ENCODE results near the gene ZMAT5. TPM values are rescaled to one million over a fixed set of nuclear protein-coding genes. Genes with fewer than 3 reads are reported as not detected.

ZMAT5 gene
- total RNA-seq, 1 experiment from 2014 or later: 24.2 TPM

DNA sequence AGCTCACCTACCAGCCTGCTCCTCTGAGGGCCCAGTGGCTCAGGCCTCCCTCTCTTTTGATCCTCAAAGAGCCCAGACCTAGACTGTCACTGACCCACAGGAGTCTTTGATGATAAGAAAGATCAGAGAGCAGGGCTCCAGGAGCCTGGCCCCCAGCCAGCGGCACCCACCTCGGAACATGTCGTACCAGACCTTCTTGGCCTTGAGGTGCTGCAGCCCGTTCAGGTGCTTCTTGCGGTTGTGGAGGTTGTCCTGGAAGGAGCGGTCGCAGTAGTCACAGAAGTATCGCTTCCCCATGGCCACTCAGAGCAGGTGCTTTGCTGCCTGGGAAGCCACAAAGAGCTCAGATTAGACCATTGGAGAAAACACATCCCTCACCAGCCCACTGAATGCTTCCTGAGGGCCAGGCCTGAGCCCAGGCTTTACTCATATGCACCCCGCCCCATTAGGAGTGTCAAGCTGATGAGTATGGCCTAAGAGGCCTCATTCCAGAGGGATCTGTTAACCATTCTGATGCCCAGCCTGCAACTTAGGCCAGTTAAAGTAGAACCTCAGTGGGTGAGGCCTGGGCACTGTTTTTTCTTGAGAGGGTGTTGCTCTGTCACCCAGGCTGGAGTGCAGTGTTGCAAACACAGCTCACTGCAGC lies 18.4 kb downstream of the ZMAT5 start:
- POLR2A ChIA-PET (ENCODE audit: unreplicated experiment): no interaction called here
- H3K9ac ChIP-seq (ENCODE audit: low read length): no peak overlapping the region
- no peak overlapping the region for H3K27ac ChIP-seq (ENCODE audit: low read length)
- no peaks in the 10 kb centered on the region for H3K79me2 ChIP-seq (ENCODE audit: low read length)
- no peak overlapping the region for H3K4me2 ChIP-seq (ENCODE audit: low read length)
- DNase-seq (no peak), ATAC-seq (no peak)
- CTCF ChIA-PET: no interaction called here
- no peaks in the 10 kb centered on the region for H3K4me1 ChIP-seq (ENCODE audit: insufficient read depth, low read length)
- H3K27me3 ChIP-seq (ENCODE audit: low read length): no peaks in the 10 kb centered on the region
- no peak overlapping the region for H3K4me3 ChIP-seq (ENCODE audit: low read length)
- no TSS peak for BruUV-seq (replicated peaks)
- no peak overlapping the region for H2AFZ ChIP-seq (ENCODE audit: low read length)
- intact Hi-C loops (cut with micrococcal nuclease): no loop called here
- TF ChIP-seq, protein P1, sequence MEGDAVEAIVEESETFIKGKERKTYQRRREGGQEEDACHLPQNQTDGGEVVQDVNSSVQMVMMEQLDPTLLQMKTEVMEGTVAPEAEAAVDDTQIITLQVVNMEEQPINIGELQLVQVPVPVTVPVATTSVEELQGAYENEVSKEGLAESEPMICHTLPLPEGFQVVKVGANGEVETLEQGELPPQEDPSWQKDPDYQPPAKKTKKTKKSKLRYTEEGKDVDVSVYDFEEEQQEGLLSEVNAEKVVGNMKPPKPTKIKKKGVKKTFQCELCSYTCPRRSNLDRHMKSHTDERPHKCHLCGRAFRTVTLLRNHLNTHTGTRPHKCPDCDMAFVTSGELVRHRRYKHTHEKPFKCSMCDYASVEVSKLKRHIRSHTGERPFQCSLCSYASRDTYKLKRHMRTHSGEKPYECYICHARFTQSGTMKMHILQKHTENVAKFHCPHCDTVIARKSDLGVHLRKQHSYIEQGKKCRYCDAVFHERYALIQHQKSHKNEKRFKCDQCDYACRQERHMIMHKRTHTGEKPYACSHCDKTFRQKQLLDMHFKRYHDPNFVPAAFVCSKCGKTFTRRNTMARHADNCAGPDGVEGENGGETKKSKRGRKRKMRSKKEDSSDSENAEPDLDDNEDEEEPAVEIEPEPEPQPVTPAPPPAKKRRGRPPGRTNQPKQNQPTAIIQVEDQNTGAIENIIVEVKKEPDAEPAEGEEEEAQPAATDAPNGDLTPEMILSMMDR (conservative IDR thresholded peaks at IDR 0.05; ENCODE audit: low read depth, low read length): no peak
- TF ChIP-seq EZH2 (IDR thresholded peaks at IDR 0.05; ENCODE audit: low read length, unreplicated experiment) (no peak), EZH2phosphoT487 (IDR thresholded peaks at IDR 0.05; ENCODE audit: borderline replicate concordance, low read length) (no peak)
- no peaks in the 10 kb centered on the region for H4K20me1 ChIP-seq (ENCODE audit: low read length)
- H3K36me3 ChIP-seq (ENCODE audit: low read depth, low read length): no peaks in the 10 kb centered on the region
- no peaks in the 10 kb centered on the region for H3K9me2 ChIP-seq (replicated peaks; ENCODE audit: low read length)
- no peaks in the 10 kb centered on the region for H3F3A ChIP-seq (ENCODE audit: low read length, unreplicated experiment)
- no peaks in the 10 kb centered on the region for H3K9me3 ChIP-seq (ENCODE audit: low read length)

DNA sequence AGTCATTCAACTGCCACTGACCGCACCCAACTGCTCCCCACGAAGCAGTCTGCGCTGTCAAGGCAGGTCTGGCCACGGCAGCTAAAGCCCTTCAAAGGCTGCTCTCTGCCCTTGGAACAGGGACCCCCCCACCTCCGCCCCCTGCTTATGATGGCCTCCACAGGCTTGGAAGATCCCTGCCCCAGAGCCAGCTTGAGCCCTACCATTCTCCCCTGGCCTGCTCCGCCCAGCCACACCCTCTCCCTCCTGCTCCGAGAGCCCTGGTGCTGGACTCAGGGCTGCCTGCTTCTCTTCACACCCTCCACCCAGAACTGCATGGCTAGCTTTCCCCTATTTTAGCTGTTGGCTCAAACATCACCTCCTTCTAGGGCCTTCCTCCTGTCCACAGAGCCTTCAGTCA lies 19.0 kb downstream of the ZMAT5 start:
- no peaks in the 10 kb centered on the region for H3K36me3 ChIP-seq (ENCODE audit: low read depth, low read length)
- H3K9ac ChIP-seq (ENCODE audit: low read length): no peak overlapping the region
- H3K9me3 ChIP-seq (ENCODE audit: low read length): no peaks in the 10 kb centered on the region
- no peaks in the 10 kb centered on the region for H3K4me1 ChIP-seq (ENCODE audit: insufficient read depth, low read length)
- no peak for TF ChIP-seq EZH2phosphoT487 (IDR thresholded peaks at IDR 0.05; ENCODE audit: borderline replicate concordance, low read length)
- TF ChIP-seq, protein P1 (conservative IDR thresholded peaks at IDR 0.05; ENCODE audit: low read depth, low read length): no peak
- no peak for TF ChIP-seq EZH2 (IDR thresholded peaks at IDR 0.05; ENCODE audit: low read length, unreplicated experiment)
- H3K4me2 ChIP-seq (ENCODE audit: low read length): no peak overlapping the region
- no peak overlapping the region for H3K4me3 ChIP-seq (ENCODE audit: low read length)
- POLR2A ChIA-PET (ENCODE audit: unreplicated experiment): no interaction called here
- CTCF ChIA-PET: interaction anchor here (0.5 kb wide), 1 partner anchor 318 kb away, joined by 7 read pairs; no protein-coding TSS in a partner anchor
- ATAC-seq (no peak), DNase-seq (no peak)
- H3K27ac ChIP-seq (ENCODE audit: low read length): no peak overlapping the region
- H4K20me1 ChIP-seq (ENCODE audit: low read length): no peaks in the 10 kb centered on the region
- no peaks in the 10 kb centered on the region for H3K27me3 ChIP-seq (ENCODE audit: low read length)
- no peaks in the 10 kb centered on the region for H3K79me2 ChIP-seq (ENCODE audit: low read length)
- intact Hi-C loops (cut with micrococcal nuclease): no loop called here
- BruUV-seq (replicated peaks): no TSS peak
- H3F3A ChIP-seq (ENCODE audit: low read length, unreplicated experiment): no peaks in the 10 kb centered on the region
- no peak overlapping the region for H2AFZ ChIP-seq (ENCODE audit: low read length)
- H3K9me2 ChIP-seq (replicated peaks; ENCODE audit: low read length): no peaks in the 10 kb centered on the region

DNA sequence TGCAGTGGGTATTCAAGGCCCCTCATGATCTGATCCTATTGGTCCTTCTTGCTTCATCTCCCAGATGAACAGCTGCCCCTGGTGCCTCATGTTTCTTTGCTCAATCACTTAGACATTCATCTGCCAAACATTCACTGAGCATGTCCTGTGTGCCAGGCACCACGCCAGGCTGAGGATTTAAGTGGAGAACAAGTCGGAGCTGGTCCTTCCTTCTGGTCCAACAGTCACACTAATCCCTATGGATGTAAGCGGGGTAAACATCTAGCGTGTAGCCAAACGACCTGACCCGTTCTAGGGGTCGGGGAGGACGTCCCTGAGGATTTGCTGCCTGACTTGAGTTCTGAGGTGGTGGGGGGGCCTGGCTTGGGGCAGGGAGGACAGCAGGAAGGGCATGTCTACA lies 21.9 kb downstream of the ZMAT5 start:
- BruUV-seq (replicated peaks): no TSS peak
- ATAC-seq: no peak
- H3K9me3 ChIP-seq (ENCODE audit: low read length): no peaks in the 10 kb centered on the region
- H3K4me3 ChIP-seq (ENCODE audit: low read length): no peak overlapping the region
- ChIA-PET CTCF (no interaction called here), POLR2A (ENCODE audit: unreplicated experiment) (interaction anchor here (0.7 kb wide), 1 partner anchor 1697 kb away, joined by 4 read pairs; no protein-coding TSS in a partner anchor)
- H3K9ac ChIP-seq (ENCODE audit: low read length): no peak overlapping the region
- H3K9me2 ChIP-seq (replicated peaks; ENCODE audit: low read length): no peaks in the 10 kb centered on the region
- no peaks in the 10 kb centered on the region for H3K79me2 ChIP-seq (ENCODE audit: low read length)
- TF ChIP-seq EZH2phosphoT487 (IDR thresholded peaks at IDR 0.05; ENCODE audit: borderline replicate concordance, low read length) (no peak), EZH2 (IDR thresholded peaks at IDR 0.05; ENCODE audit: low read length, unreplicated experiment) (no peak)
- TF ChIP-seq, protein P1 (conservative IDR thresholded peaks at IDR 0.05; ENCODE audit: low read depth, low read length): no peak
- no peaks in the 10 kb centered on the region for H4K20me1 ChIP-seq (ENCODE audit: low read length)
- H3K36me3 ChIP-seq (ENCODE audit: low read depth, low read length): no peaks in the 10 kb centered on the region
- H3K4me2 ChIP-seq (ENCODE audit: low read length): no peak overlapping the region
- H3F3A ChIP-seq (ENCODE audit: low read length, unreplicated experiment): no peaks in the 10 kb centered on the region
- H3K27ac ChIP-seq (ENCODE audit: low read length): no peak overlapping the region
- no peaks in the 10 kb centered on the region for H3K27me3 ChIP-seq (ENCODE audit: low read length)
- intact Hi-C loops (cut with micrococcal nuclease): no loop called here
- DNase-seq: no peak
- no peak overlapping the region for H2AFZ ChIP-seq (ENCODE audit: low read length)
- H3K4me1 ChIP-seq (ENCODE audit: insufficient read depth, low read length): no peaks in the 10 kb centered on the region

All from PC-3 (cell line).